HFF-Myc (cell line): ENCODE measurements around the gene MPDZ.

Experiments
- DNase-seq: peaks from one replicate; pipeline ENCODE4 v3.0.0-alpha.2; 2011; ENCODE audit warnings: low read depth; ENCODE audit errors: extremely low read depth
- H3K4me3 ChIP-seq: replicated peaks from 2 replicates; pipeline ENCODE4 v1.5.1; 2011; ENCODE audit warnings: low read depth, mild to moderate bottlenecking, control low read depth, low read length
- CTCF ChIP-seq: IDR thresholded peaks from 2 replicates; pipeline ENCODE4 v1.5.1; 2012; ENCODE audit warnings: mild to moderate bottlenecking, low read depth, low read length, control low read depth; ENCODE audit errors: missing control alignments

MPDZ gene

DNA sequence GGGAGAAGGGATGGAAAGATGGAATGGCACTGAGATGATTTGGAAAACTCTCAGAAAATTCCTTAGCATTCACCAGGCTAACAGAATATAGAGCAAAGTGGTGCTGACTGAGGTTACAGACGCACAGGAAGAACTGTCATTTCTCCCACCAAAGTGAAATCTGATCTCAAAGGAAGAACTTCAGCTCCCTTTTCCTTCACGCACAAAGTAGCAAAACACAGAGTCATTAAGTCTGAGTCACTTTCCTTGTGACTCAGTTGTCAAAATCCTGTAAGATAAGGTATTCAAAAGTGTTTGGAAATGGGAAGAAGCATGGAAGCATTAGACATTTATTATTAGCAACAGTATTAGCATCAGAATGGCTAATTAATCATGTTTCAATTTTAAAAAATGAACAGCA lies 11.7 kb downstream of the MPDZ start:
- no peak for DNase-seq
- H3K4me3 ChIP-seq = no peak overlapping the region
- no peak for TF ChIP-seq CTCF

DNA sequence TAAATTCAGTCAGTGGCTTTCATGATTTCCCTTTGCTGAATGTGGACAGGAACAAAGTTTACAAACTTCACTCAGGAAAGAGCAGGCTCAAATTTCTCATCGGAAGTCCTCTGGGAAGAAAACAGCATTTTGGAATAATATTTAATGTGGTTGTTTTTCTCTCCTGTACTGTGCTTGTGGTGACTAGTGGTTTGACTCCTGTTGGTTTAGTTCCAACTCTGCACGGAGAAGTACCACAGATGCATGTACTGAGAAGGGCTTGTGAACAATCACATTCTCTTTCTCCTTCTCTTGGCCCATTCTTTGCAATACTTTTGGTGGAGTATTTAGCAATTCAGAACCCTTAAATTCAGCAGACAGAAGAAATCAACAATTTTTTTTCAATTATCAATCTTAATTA lies 13.3 kb downstream of the MPDZ start:
- no peak for TF ChIP-seq CTCF
- DNase-seq = no peak

GRCh38 chr9:13264788-13265187 lies 14.7 kb downstream of the MPDZ start:
- no peak overlapping the region for H3K4me3 ChIP-seq
- TF ChIP-seq CTCF = no peak
- no peak for DNase-seq

More for the DNA sequence above, 13.3 kb downstream of the MPDZ start:
- no peak overlapping the region for H3K4me3 ChIP-seq

GRCh38 chr9:13263511-13263910 lies 16.0 kb downstream of the MPDZ start:
- no peak for DNase-seq
- no peak for TF ChIP-seq CTCF
- no peak overlapping the region for H3K4me3 ChIP-seq

DNA sequence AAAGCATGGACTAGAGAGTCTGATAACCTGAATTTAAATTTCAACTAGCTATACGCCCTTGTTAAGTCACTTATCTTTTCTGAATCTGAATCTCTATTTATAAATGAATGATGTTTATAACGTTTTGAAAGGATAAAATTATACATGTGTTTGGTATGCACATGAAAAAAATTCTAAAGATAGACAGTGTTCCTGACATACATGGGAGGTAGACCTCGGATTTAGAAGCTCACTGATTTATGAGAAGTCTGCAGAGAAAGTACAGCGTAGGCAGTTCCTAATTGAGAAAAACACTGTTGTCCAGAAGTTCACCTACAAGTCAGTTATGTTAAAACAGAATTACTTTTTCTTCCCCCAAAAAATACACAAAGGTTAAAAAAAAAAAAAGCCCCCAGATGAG lies 26.6 kb downstream of the MPDZ start:
- no peak for TF ChIP-seq CTCF
- no peak for DNase-seq
- no peak overlapping the region for H3K4me3 ChIP-seq

DNA sequence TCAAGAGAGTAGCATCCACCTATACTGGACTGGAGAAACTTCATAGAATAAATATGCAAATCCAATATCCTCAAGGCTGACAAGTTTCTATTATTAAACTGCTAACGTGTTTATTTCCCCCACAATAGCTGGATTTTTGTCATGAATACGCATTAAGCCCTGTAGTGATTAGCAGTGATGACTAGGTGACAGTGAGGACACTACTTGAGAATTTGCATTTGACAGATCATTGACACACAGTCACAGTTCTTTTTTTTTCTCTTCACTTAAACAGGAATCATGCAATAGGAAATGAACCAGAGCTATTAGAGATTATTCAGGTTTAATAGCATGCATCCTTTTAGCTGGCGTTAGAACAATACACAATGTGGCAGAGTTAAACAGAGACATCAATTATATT lies 35.3 kb downstream of the MPDZ start:
- TF ChIP-seq CTCF = no peak
- no peak for DNase-seq
- no peak overlapping the region for H3K4me3 ChIP-seq

DNA sequence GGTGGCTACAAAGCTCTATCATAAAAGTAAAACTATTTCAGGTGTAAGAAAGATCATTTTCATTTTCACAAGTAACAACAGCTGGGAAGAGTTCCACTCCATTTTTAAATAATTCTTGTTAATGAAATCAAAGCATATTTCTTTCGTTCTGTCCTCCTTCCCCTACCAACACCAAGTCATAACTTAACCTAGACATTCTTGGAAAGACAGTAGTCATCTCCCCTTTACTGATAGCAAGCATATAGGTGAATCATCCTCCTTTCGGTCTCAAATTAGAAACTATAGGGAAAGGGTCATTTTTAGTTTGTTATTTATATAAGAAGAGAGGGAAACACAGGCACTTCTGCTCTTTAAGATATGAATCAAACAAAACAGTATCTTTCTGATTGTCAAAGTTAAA lies 38.2 kb downstream of the MPDZ start:
- H3K4me3 ChIP-seq = no peak overlapping the region
- TF ChIP-seq CTCF = no peak
- no peak for DNase-seq
